ENCODE results near the gene SLC9A3. TPM values are rescaled to one million over a fixed set of nuclear protein-coding genes. Genes with fewer than 3 reads are reported as not detected.

Gene SLC9A3
- total and polyA plus RNA-seq, 2 experiments from 2014 or later = 1.2 to 1.7 TPM

- no peak for DNase-seq
- Histone ChIP-seq H3K27me3 (replicated peaks; ENCODE audit: insufficient read depth) (no peaks in the 10 kb centered on the region), H3K4me1 (ENCODE audit: insufficient read depth) (peaks cover 7% of the 10 kb centered on the region; the same call in 1 of the 2 replicates), H3F3A (ENCODE audit: insufficient read depth) (no peaks in the 10 kb centered on the region), H3K9ac (no peak overlapping the region), H3K4me2 (ENCODE audit: unreplicated experiment) (no peak overlapping the region), H3K27ac (no peak overlapping the region), H3K9me2 (ENCODE audit: insufficient read depth) (no peaks in the 10 kb centered on the region), H3K9me3 (ENCODE audit: low read depth) (no peaks in the 10 kb centered on the region), H2AFZ (no peak overlapping the region), H3K79me2 (ENCODE audit: insufficient read depth) (no peaks in the 10 kb centered on the region), H3K36me3 (ENCODE audit: low read depth) (peaks cover 6% of the 10 kb centered on the region; the same call in 1 of the 2 replicates), H3K4me3 (no peak overlapping the region), H4K20me1 (ENCODE audit: insufficient read depth) (no peaks in the 10 kb centered on the region)
- TF ChIP-seq EZH2phosphoT487 (IDR thresholded peaks at IDR 0.05; ENCODE audit: insufficient read depth, low read depth) (no peak), EZH2 (IDR thresholded peaks at IDR 0.05; ENCODE audit: insufficient read depth, poor library complexity, severe bottlenecking) (no peak)
- in situ Hi-C loops (cut with MboI) = loop anchor here (10.0 kb wide), 1 partner anchor 120 kb away; no protein-coding TSS in a partner anchor
- 89 to 94% methylated on average over 25 to 26 of the region's 26 CpGs for WGBS, 2 experiments (ENCODE audit: low coverage in 1 of 2, low lambda C conversion rate in 2 of 2, missing lambda C conversion rate in 2 of 2)
These were observed 89.7 kb downstream of the SLC9A3 start for GRCh38 chr5:434443-435146.

GRCh38 chr5:433836-434235 is 90.4 kb downstream of the SLC9A3 start:
- Histone ChIP-seq H3F3A (ENCODE audit: insufficient read depth) (no peaks in the 10 kb centered on the region), H3K9me3 (ENCODE audit: low read depth) (no peaks in the 10 kb centered on the region), H2AFZ (no peak overlapping the region), H3K27me3 (replicated peaks; ENCODE audit: insufficient read depth) (no peaks in the 10 kb centered on the region), H3K9me2 (ENCODE audit: insufficient read depth) (no peaks in the 10 kb centered on the region), H3K4me2 (ENCODE audit: unreplicated experiment) (no peak overlapping the region), H3K36me3 (ENCODE audit: low read depth) (peaks cover 6% of the 10 kb centered on the region; the same call in 1 of the 2 replicates), H4K20me1 (ENCODE audit: insufficient read depth) (no peaks in the 10 kb centered on the region), H3K9ac (no peak overlapping the region), H3K4me3 (no peak overlapping the region), H3K4me1 (ENCODE audit: insufficient read depth) (peaks cover 7% of the 10 kb centered on the region; the same call in 1 of the 2 replicates), H3K79me2 (ENCODE audit: insufficient read depth) (no peaks in the 10 kb centered on the region), H3K27ac (no peak overlapping the region)
- no peak for DNase-seq
- WGBS, 2 experiments (ENCODE audit: low coverage in 1 of 2, low lambda C conversion rate in 2 of 2, missing lambda C conversion rate in 2 of 2) = 85 to 88% methylated on average over 12 to 14 of the region's 16 CpGs
- TF ChIP-seq EZH2 (IDR thresholded peaks at IDR 0.05; ENCODE audit: insufficient read depth, poor library complexity, severe bottlenecking) (no peak), EZH2phosphoT487 (IDR thresholded peaks at IDR 0.05; ENCODE audit: insufficient read depth, low read depth) (no peak)
- in situ Hi-C loops (cut with MboI) = loop anchor here (10.0 kb wide), 1 partner anchor 119 kb away; no protein-coding TSS in a partner anchor

GRCh38 chr5:432928-433791 is 91.1 kb downstream of the SLC9A3 start:
- 88 to 89% methylated on average over 20 to 23 of the region's 23 CpGs for WGBS, 2 experiments (ENCODE audit: low coverage in 1 of 2, low lambda C conversion rate in 2 of 2, missing lambda C conversion rate in 2 of 2)
- TF ChIP-seq EZH2 (IDR thresholded peaks at IDR 0.05; ENCODE audit: insufficient read depth, poor library complexity, severe bottlenecking) = no peak
- TF ChIP-seq EZH2phosphoT487 (IDR thresholded peaks at IDR 0.05; ENCODE audit: insufficient read depth, low read depth) = no peak
- Histone ChIP-seq H3K4me2 (ENCODE audit: unreplicated experiment) (no peak overlapping the region), H2AFZ (no peak overlapping the region), H3K9me3 (ENCODE audit: low read depth) (no peaks in the 10 kb centered on the region), H3K9me2 (ENCODE audit: insufficient read depth) (no peaks in the 10 kb centered on the region), H3K27ac (no peak overlapping the region), H3K79me2 (ENCODE audit: insufficient read depth) (no peaks in the 10 kb centered on the region), H3K27me3 (replicated peaks; ENCODE audit: insufficient read depth) (no peaks in the 10 kb centered on the region), H3K36me3 (ENCODE audit: low read depth) (peaks cover 6% of the 10 kb centered on the region; the same call in 1 of the 2 replicates), H3K9ac (no peak overlapping the region), H3K4me1 (ENCODE audit: insufficient read depth) (peaks cover 7% of the 10 kb centered on the region; the same call in 1 of the 2 replicates), H4K20me1 (ENCODE audit: insufficient read depth) (no peaks in the 10 kb centered on the region), H3K4me3 (no peak overlapping the region), H3F3A (ENCODE audit: insufficient read depth) (no peaks in the 10 kb centered on the region)
- in situ Hi-C loops (cut with MboI) = loop anchor here (10.0 kb wide), 1 partner anchor 118 kb away; no protein-coding TSS in a partner anchor
- no peak for DNase-seq

- no peaks in the 10 kb centered on the region for H3K79me2 ChIP-seq (ENCODE audit: insufficient read depth)
- H3K9ac ChIP-seq = no peak overlapping the region
- no peak for DNase-seq
- no peak overlapping the region for H3K27ac ChIP-seq
- no peaks in the 10 kb centered on the region for H3F3A ChIP-seq (ENCODE audit: insufficient read depth)
- no peaks in the 10 kb centered on the region for H4K20me1 ChIP-seq (ENCODE audit: insufficient read depth)
- TF ChIP-seq EZH2phosphoT487 (IDR thresholded peaks at IDR 0.05; ENCODE audit: insufficient read depth, low read depth) (no peak), EZH2 (IDR thresholded peaks at IDR 0.05; ENCODE audit: insufficient read depth, poor library complexity, severe bottlenecking) (no peak)
- no peak overlapping the region for H2AFZ ChIP-seq
- no peak overlapping the region for H3K4me2 ChIP-seq (ENCODE audit: unreplicated experiment)
- no peaks in the 10 kb centered on the region for H3K9me2 ChIP-seq (ENCODE audit: insufficient read depth)
- peaks cover 7% of the 10 kb centered on the region; the same call in 1 of the 2 replicates for H3K4me1 ChIP-seq (ENCODE audit: insufficient read depth)
- H3K4me3 ChIP-seq = no peak overlapping the region
- 87 to 89% methylated on average over 18 of the region's 18 CpGs for WGBS, 2 experiments (ENCODE audit: low coverage in 1 of 2, low lambda C conversion rate in 2 of 2, missing lambda C conversion rate in 2 of 2)
- H3K9me3 ChIP-seq (ENCODE audit: low read depth) = no peaks in the 10 kb centered on the region
- no peaks in the 10 kb centered on the region for H3K27me3 ChIP-seq (replicated peaks; ENCODE audit: insufficient read depth)
- in situ Hi-C loops (cut with MboI) = loop anchor here (10.0 kb wide), 1 partner anchor 118 kb away; no protein-coding TSS in a partner anchor
- peaks cover 6% of the 10 kb centered on the region; the same call in 1 of the 2 replicates for H3K36me3 ChIP-seq (ENCODE audit: low read depth)
These were observed 91.9 kb downstream of the SLC9A3 start for GRCh38 chr5:432201-432927.

Data from GM23248 (cell line).